Erythroblast (primary cell): Measurements from ENCODE around the gene PLCZ1.

Experiments used
- GATA1 ChIP-seq: IDR thresholded peaks from 2 replicates; pipeline ENCODE4 v1.6.1; 2011; ENCODE audit warnings: low read depth, mild to moderate bottlenecking, control low read depth, low read length, moderate library complexity
- POLR2A ChIP-seq: IDR thresholded peaks from 2 replicates; pipeline ENCODE4 v1.6.1; 2011; ENCODE audit warnings: mild to moderate bottlenecking, low read length

DNA sequence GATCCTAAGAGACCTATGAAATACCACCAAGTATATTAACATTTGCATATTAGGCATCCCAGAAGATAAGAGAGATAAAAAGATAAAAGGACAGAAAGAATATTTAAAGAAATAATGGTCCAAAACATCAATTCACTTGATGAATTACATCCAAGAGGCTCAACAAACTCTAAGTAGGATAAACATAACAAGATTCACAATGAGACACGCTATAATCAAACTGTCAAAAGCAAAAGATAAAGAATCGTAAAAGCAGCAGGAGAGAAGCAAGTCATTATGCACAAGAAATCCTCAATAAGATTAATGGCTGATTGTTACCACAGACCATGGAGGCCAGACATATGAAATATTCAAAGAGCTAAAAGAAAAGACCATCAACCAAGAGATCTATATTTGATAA lies 79.6 kb downstream of the PLCZ1 start:
- TF ChIP-seq POLR2A: no peak
- no peak for TF ChIP-seq GATA1
